HepG2 (cell line): ENCODE measurements around the gene ERF. TPM values are rescaled to one million over a fixed set of nuclear protein-coding genes. Genes with fewer than 3 reads are reported as not detected.

Experiments used
- AGO2 ChIP-seq: fragments of 200-400 bp; formaldehyde crosslinking; optimal IDR thresholded peaks from 2 replicates; pipeline ENCODE3; 2017; ENCODE audit warnings: mild to moderate bottlenecking, low read depth, low read length, moderate library complexity
- ARNT ChIP-seq: fragments of 450-650 bp; IDR thresholded peaks from 2 replicates; pipeline ENCODE4 v1.6.1; 2017
- CHCHD3 ChIP-seq: sonication (generic); formaldehyde crosslinking; IDR thresholded peaks from 2 replicates; pipeline ENCODE4 v1.8.0; 2022; ENCODE audit warnings: mild to moderate bottlenecking, missing genetic modification reagents, moderate library complexity
- FIP1L1 ChIP-seq: fragments of 200-400 bp; formaldehyde crosslinking; IDR thresholded peaks from 2 replicates; pipeline ENCODE4 v1.6.1; 2018; ENCODE audit warnings: low read depth, mild to moderate bottlenecking, low read length, moderate library complexity, borderline replicate concordance; ENCODE audit not compliant: insufficient read depth
- GATAD2A ChIP-seq: IDR thresholded peaks from 2 replicates; pipeline ENCODE4 v1.6.1; 2016
- HCFC1 ChIP-seq: fragments of 150-350 bp; IDR thresholded peaks from 2 replicates; pipeline ENCODE4 v1.6.1; 2014; ENCODE audit warnings: low read depth, low read length
- KLF13 ChIP-seq: sonication (generic); formaldehyde crosslinking; IDR thresholded peaks from 2 replicates; pipeline ENCODE4 v1.4.0; 2020; ENCODE audit warnings: mild to moderate bottlenecking, missing genetic modification reagents
- MAF1 ChIP-seq: sonication (generic); formaldehyde crosslinking; IDR thresholded peaks from 2 replicates; pipeline ENCODE4 v1.5.0; 2020; ENCODE audit warnings: missing genetic modification reagents, borderline replicate concordance
- NFKB2 ChIP-seq: sonication (generic); formaldehyde crosslinking; IDR thresholded peaks from 2 replicates; pipeline ENCODE4 v1.4.0; 2020; ENCODE audit warnings: missing genetic modification reagents, borderline replicate concordance
- PCBP1 ChIP-seq: fragments of 200-400 bp; formaldehyde crosslinking; IDR thresholded peaks from 2 replicates; pipeline ENCODE4 v1.6.1; 2017; ENCODE audit warnings: mild to moderate bottlenecking, low read depth, low read length, borderline replicate concordance
- PRDM4 ChIP-seq: sonication (generic); formaldehyde crosslinking; IDR thresholded peaks from 2 replicates; pipeline ENCODE4 v1.9.0; 2021; ENCODE audit warnings: missing genetic modification reagents, borderline replicate concordance
- PRMT3 ChIP-seq: sonication (generic); formaldehyde crosslinking; IDR thresholded peaks from 2 replicates; pipeline ENCODE4 v1.8.1; 2022; ENCODE audit warnings: low read depth, mild to moderate bottlenecking, moderate library complexity, missing genetic modification reagents, borderline replicate concordance
- SALL1 ChIP-seq: sonication (generic); formaldehyde crosslinking; IDR thresholded peaks from 2 replicates; pipeline ENCODE4 v1.8.0; 2022; ENCODE audit warnings: mild to moderate bottlenecking, missing genetic modification reagents
- SMC3 ChIP-seq: IDR thresholded peaks from 2 replicates; pipeline ENCODE4 v1.6.1; 2011; ENCODE audit warnings: low read length, improper control_type of control experiment
- TFE3 ChIP-seq: IDR thresholded peaks from 2 replicates; pipeline ENCODE4 v1.6.1; 2016
- U2AF1 ChIP-seq: fragments of 200-400 bp; formaldehyde crosslinking; optimal IDR thresholded peaks from 2 replicates; pipeline ENCODE3; 2017; ENCODE audit warnings: mild to moderate bottlenecking, low read depth, low read length
- ZFP36L1 ChIP-seq: sonication (generic); formaldehyde crosslinking; IDR thresholded peaks from 2 replicates; pipeline ENCODE4 v1.8.0; 2022; ENCODE audit warnings: mild to moderate bottlenecking, missing genetic modification reagents, moderate library complexity
- ZNF260 ChIP-seq: sonication (generic); formaldehyde crosslinking; IDR thresholded peaks from 2 replicates; pipeline ENCODE4 v1.4.0; 2020; ENCODE audit warnings: missing genetic modification reagents, low read depth, mild to moderate bottlenecking, borderline replicate concordance
- ZNF33B ChIP-seq: sonication (generic); formaldehyde crosslinking; IDR thresholded peaks from 2 replicates; pipeline ENCODE4 v1.5.1; 2020; ENCODE audit warnings: mild to moderate bottlenecking, missing genetic modification reagents
- ZNF878 ChIP-seq: sonication (generic); formaldehyde crosslinking; IDR thresholded peaks from 2 replicates; pipeline ENCODE4 v1.8.1; 2023; ENCODE audit warnings: mild to moderate bottlenecking, missing genetic modification reagents, moderate library complexity
- polyA plus RNA-seq, 8 experiments: library from polyadenylated mRNA; depleted of rRNA in 3 of 8; stranded (reverse) in 7 of 8; unstranded in 1 of 8; fragments of >200 nt; fragmentation: Illumina TruSeq in 4 of 8; extraction: Trizol in 4 of 8; gene quantifications; 2 replicates each; pipeline versions ENCODE4 v1.2.1 to v1.2.3, GENCODE V29; 2011 to 2016; ENCODE audit warnings: low read depth in 4 of 8, missing spikeins in 1 of 8, mixed read lengths in 1 of 8; ENCODE audit not compliant: insufficient read depth in 1 of 8
- total RNA-seq, 5 experiments: library from RNA; depleted of rRNA; stranded (reverse); fragments of >200 nt; fragmentation: Illumina TruSeq; extraction: Trizol; gene quantifications; 2 replicates each; pipeline ENCODE4 v1.2.3, GENCODE V29; 2016; ENCODE audit warnings: low read depth in 1 of 5
- TF ChIP-seq, protein P1 (sequence below): sonication (generic); formaldehyde crosslinking; IDR thresholded peaks from 2 replicates; pipeline ENCODE4 v1.4.0; 2020; ENCODE audit warnings: low read depth, missing genetic modification reagents

The ERF gene
- total and polyA plus RNA-seq, 2 of the 13 experiments (the other 11 are each of a cell fraction or from before 2014, with no cell fraction given), result 67.1 to 69.9 TPM

DNA sequence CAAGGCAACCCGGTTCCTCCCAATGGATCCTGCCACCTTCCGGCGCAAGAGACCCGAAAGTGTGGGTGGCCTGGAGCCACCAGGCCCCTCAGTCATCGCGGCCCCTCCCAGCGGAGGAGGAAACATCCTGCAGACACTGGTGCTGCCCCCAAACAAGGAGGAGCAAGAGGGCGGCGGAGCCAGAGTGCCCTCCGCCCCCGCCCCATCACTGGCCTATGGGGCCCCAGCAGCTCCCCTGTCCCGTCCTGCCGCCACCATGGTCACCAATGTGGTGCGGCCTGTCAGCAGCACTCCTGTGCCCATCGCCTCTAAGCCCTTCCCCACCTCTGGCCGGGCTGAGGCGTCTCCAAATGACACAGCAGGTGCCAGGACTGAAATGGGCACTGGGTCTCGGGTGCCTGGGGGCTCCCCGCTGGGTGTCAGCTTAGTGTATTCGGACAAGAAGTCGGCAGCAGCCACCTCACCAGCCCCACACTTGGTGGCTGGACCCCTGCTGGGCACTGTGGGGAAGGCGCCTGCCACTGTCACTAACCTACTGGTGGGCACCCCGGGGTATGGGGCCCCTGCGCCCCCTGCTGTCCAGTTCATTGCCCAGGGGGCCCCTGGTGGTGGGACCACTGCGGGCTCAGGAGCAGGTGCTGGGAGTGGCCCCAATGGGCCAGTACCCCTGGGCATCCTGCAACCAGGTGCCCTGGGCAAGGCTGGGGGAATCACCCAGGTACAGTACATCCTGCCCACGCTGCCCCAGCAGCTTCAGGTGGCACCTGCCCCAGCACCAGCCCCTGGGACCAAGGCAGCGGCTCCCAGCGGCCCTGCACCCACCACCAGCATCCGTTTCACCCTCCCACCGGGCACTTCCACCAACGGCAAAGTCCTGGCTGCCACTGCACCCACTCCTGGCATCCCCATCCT lies 35.9 kb upstream of the ERF start (continued):
- TF ChIP-seq PRDM4 (CRISPR knock-in tag) (no peak), ZNF878 (CRISPR knock-in tag) (no peak), NFKB2 (CRISPR knock-in tag) (no peak; the same call in 1 of the 2 replicates), AGO2 (peak; percentile 91), SMC3 (peak; percentile 60; the same call in 1 of the 2 replicates), TFE3 (CRISPR knock-in tag) (no peak), ZNF33B (CRISPR knock-in tag) (no peak), CHCHD3 (CRISPR knock-in tag) (no peak), ARNT (no peak), U2AF1 (no peak), ZFP36L1 (CRISPR knock-in tag) (no peak), PCBP1 (no peak), SALL1 (CRISPR knock-in tag) (no peak), ZNF260 (no peak), MAF1 (no peak), HCFC1 (no peak), KLF13 (CRISPR knock-in tag) (no peak), PRMT3 (CRISPR knock-in tag) (no peak), FIP1L1 (no peak), GATAD2A (CRISPR knock-in tag) (peak; percentile 32; the same call in 1 of the 2 replicates)
- TF ChIP-seq, protein P1, sequence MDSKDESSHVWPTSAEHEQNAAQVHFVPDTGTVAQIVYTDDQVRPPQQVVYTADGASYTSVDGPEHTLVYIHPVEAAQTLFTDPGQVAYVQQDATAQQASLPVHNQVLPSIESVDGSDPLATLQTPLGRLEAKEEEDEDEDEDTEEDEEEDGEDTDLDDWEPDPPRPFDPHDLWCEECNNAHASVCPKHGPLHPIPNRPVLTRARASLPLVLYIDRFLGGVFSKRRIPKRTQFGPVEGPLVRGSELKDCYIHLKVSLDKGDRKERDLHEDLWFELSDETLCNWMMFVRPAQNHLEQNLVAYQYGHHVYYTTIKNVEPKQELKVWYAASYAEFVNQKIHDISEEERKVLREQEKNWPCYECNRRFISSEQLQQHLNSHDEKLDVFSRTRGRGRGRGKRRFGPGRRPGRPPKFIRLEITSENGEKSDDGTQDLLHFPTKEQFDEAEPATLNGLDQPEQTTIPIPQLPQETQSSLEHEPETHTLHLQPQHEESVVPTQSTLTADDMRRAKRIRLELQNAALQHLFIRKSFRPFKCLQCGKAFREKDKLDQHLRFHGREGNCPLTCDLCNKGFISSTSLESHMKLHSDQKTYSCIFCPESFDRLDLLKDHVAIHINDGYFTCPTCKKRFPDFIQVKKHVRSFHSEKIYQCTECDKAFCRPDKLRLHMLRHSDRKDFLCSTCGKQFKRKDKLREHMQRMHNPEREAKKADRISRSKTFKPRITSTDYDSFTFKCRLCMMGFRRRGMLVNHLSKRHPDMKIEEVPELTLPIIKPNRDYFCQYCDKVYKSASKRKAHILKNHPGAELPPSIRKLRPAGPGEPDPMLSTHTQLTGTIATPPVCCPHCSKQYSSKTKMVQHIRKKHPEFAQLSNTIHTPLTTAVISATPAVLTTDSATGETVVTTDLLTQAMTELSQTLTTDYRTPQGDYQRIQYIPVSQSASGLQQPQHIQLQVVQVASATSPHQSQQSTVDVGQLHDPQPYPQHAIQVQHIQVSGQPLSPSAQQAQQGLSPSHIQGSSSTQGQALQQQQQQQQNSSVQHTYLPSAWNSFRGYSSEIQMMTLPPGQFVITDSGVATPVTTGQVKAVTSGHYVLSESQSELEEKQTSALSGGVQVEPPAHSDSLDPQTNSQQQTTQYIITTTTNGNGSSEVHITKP (CRISPR knock-in tag), result no peak
